HepG2 (cell line): ENCODE results near the gene MITF. TPM values are rescaled to one million over a fixed set of nuclear protein-coding genes. Genes with fewer than 3 reads are reported as not detected.
A peak's percentile ranks its signal among the peaks of the same experiment; 100 is the strongest.

Source experiments
- ATAC-seq: fragments of 200-7000 bp; cut with Tn5 transposase; 3 replicates; pipeline ENCODE4 v1.9.1; 2020; ENCODE audit warnings: mild to moderate bottlenecking, moderate library complexity
- BruUV-seq: library from RNA; stranded (reverse); fragments of 400-500 nt; replicated peaks from 2 replicates; lab custom pipeline; 2021; lab: Mats Ljungman, UMichigan
- CTCF ChIA-PET: fragments of 300-600 bp; formaldehyde crosslinking; extraction: SDS; loops from one replicate; lab custom pipeline; 2021; ENCODE audit warnings: low total read pairs, inconsistent platforms, low intra/inter-chr PET ratio; lab: Yijun Ruan, JAX
- POLR2A ChIA-PET: fragments of 350-600 bp; sonication (Branson Sonifier 250); formaldehyde crosslinking; loops from one replicate; lab custom pipeline; 2020; ENCODE audit warnings: antibody characterized with exemption, inconsistent platforms; lab: Yijun Ruan, JAX
- DNase-seq: peaks from one replicate; pipeline ENCODE4 v3.0.0-alpha.2; 2015; ENCODE audit warnings: low spot score
- FAIRE-seq: peaks from 3 replicates; lab custom pipeline; 2011; peaks lifted over from hg19 to GRCh38; lab: Jason Lieb, UNC
- H2AFZ ChIP-seq: one replicate; pipeline ENCODE4 v1.6.1; 2011; ENCODE audit warnings: low read length, inconsistent platforms
- H3K27ac ChIP-seq: fragments of 300-600 bp; 3 replicates; pipeline ENCODE4 v1.8.0; 2011; ENCODE audit warnings: mixed run types, mild to moderate bottlenecking, mixed read lengths, low read length, inconsistent platforms; ENCODE audit not compliant: insufficient read depth; ENCODE audit errors: extremely low read length
- H3K27me3 ChIP-seq, 2 experiments: fragments of 200-600 bp in 1 of 2; 2 replicates in 1 of 2; 3 replicates in 1 of 2; pipeline versions ENCODE4 v1.6.0 to v1.8.0; 2011; ENCODE audit warnings: low read length in 2 of 2, mild to moderate bottlenecking in 2 of 2, moderate library complexity in 2 of 2, inconsistent platforms in 1 of 2; ENCODE audit not compliant: insufficient read depth in 2 of 2, control insufficient read depth in 1 of 2
- H3K36me3 ChIP-seq, 2 experiments: fragments of 200-600 bp in 1 of 2; replicated peaks in 1 of 2; 2 replicates in 1 of 2; 3 replicates in 1 of 2; pipeline versions ENCODE4 v1.5.1 to v1.8.0; 2011; ENCODE audit warnings: low read length in 2 of 2, inconsistent platforms in 1 of 2; ENCODE audit not compliant: insufficient read depth in 2 of 2, control insufficient read depth in 1 of 2
- H3K4me1 ChIP-seq: 2 replicates; pipeline ENCODE4 v1.5.1; 2012; ENCODE audit warnings: low read length, inconsistent platforms; ENCODE audit not compliant: insufficient read depth
- H3K4me2 ChIP-seq: 2 replicates; pipeline ENCODE4 v1.6.0; 2011; ENCODE audit warnings: low read depth, low read length, inconsistent platforms
- H3K4me3 ChIP-seq, 3 experiments: fragments of 200-600 bp in 1 of 3; sonication (generic), shearing (Covaris generic) in 1 of 3; replicated peaks in 1 of 3; 2 replicates each; pipeline ENCODE4 v1.5.1; 2011 to 2016; ENCODE audit warnings: low read length in 3 of 3, inconsistent platforms in 2 of 3, low read depth in 2 of 3, mild to moderate bottlenecking in 2 of 3, control low read depth in 1 of 3, mixed read lengths in 1 of 3; ENCODE audit not compliant: insufficient read depth in 1 of 3
- H3K79me2 ChIP-seq: one replicate; pipeline ENCODE4 v1.6.1; 2011; ENCODE audit warnings: low read length, inconsistent platforms; ENCODE audit not compliant: insufficient read depth
- H3K9ac ChIP-seq: 2 replicates; pipeline ENCODE4 v1.6.0; 2011; ENCODE audit warnings: mild to moderate bottlenecking, low read depth, low read length, inconsistent platforms; ENCODE audit not compliant: insufficient read depth
- H3K9me3 ChIP-seq: 2 replicates; pipeline ENCODE4 v1.5.1; 2012; ENCODE audit warnings: mild to moderate bottlenecking, low read length
- H4K20me1 ChIP-seq: 2 replicates; pipeline ENCODE4 v1.6.0; 2011; ENCODE audit warnings: inconsistent platforms, mild to moderate bottlenecking, low read length, moderate library complexity; ENCODE audit not compliant: insufficient read depth
- CBX2 ChIP-seq, 2 experiments: fragments of 200-600 bp in 1 of 2; sonication (generic); formaldehyde crosslinking in 1 of 2; IDR thresholded peaks; 2 replicates each; pipeline versions ENCODE4 v1.7.0 to v1.8.1; 2018 to 2022; ENCODE audit warnings: low read depth in 2 of 2, low read length in 1 of 2, mild to moderate bottlenecking in 1 of 2, missing genetic modification reagents in 1 of 2
- HDAC2 ChIP-seq: sonication (generic); formaldehyde crosslinking; IDR thresholded peaks from 2 replicates; pipeline ENCODE4 v1.4.0; 2020; ENCODE audit warnings: missing genetic modification reagents
- MAFF ChIP-seq: IDR thresholded peaks from 2 replicates; pipeline ENCODE4 v1.6.1; 2011; ENCODE audit warnings: low read depth, low read length, improper control_type of control experiment
- MAFK ChIP-seq, 2 experiments: IDR thresholded peaks in 1 of 2; conservative IDR thresholded peaks in 1 of 2; 2 replicates each; pipeline ENCODE4 v1.6.1; 2011; ENCODE audit warnings: improper control_type of control experiment in 2 of 2, low read length in 2 of 2
- SMAD9 ChIP-seq: sonication (generic); formaldehyde crosslinking; IDR thresholded peaks from 2 replicates; pipeline ENCODE4 v1.5.1; 2020; ENCODE audit warnings: mild to moderate bottlenecking, missing genetic modification reagents
- SMARCE1 ChIP-seq: fragments of 450-650 bp; IDR thresholded peaks from 2 replicates; pipeline ENCODE4 v1.6.1; 2017; ENCODE audit warnings: borderline replicate concordance
- SNRNP70 ChIP-seq: fragments of 200-400 bp; formaldehyde crosslinking; IDR thresholded peaks from 2 replicates; pipeline ENCODE4 v1.6.1; 2017; ENCODE audit warnings: mild to moderate bottlenecking, low read depth, low read length, moderate library complexity
- SRSF1 ChIP-seq: fragments of 200-400 bp; formaldehyde crosslinking; optimal IDR thresholded peaks from 2 replicates; pipeline ENCODE3; 2017; ENCODE audit warnings: mild to moderate bottlenecking, low read depth, low read length, moderate library complexity
- SRSF4 ChIP-seq: fragments of 200-400 bp; formaldehyde crosslinking; IDR thresholded peaks from one replicate; pipeline ENCODE4 v1.6.1; 2018; ENCODE audit warnings: mild to moderate bottlenecking, low read depth, low read length, moderate library complexity; ENCODE audit not compliant: poor library complexity, severe bottlenecking
- WIZ ChIP-seq: sonication (generic); formaldehyde crosslinking; IDR thresholded peaks from 2 replicates; pipeline ENCODE4 v1.5.1; 2020; ENCODE audit warnings: mild to moderate bottlenecking, missing genetic modification reagents
- ZFP1 ChIP-seq: IDR thresholded peaks from 2 replicates; pipeline ENCODE4 v1.6.1; 2016
- ZFP41 ChIP-seq: sonication (generic); formaldehyde crosslinking; IDR thresholded peaks from 2 replicates; pipeline ENCODE4 v1.4.0; 2020; ENCODE audit warnings: mild to moderate bottlenecking, missing genetic modification reagents, borderline replicate concordance
- ZFP90 ChIP-seq: sonication (generic); formaldehyde crosslinking; IDR thresholded peaks from 2 replicates; pipeline ENCODE4 v1.8.0; 2022; ENCODE audit warnings: missing genetic modification reagents, mild to moderate bottlenecking, inconsistent platforms, borderline replicate concordance
- ZNF207 ChIP-seq: fragments of 450-650 bp; IDR thresholded peaks from 2 replicates; pipeline ENCODE4 v1.6.1; 2016; ENCODE audit warnings: antibody characterized with exemption, borderline replicate concordance
- ZNF276 ChIP-seq: sonication (generic); formaldehyde crosslinking; IDR thresholded peaks from 2 replicates; pipeline ENCODE4 v1.4.0; 2020; ENCODE audit warnings: mild to moderate bottlenecking, low read depth, missing genetic modification reagents
- ZNF605 ChIP-seq: sonication (generic); formaldehyde crosslinking; IDR thresholded peaks from 2 replicates; pipeline ENCODE4 v1.8.0; 2022; ENCODE audit warnings: mild to moderate bottlenecking, missing genetic modification reagents
- WGBS: methylation state at CpG from one replicate; pipeline ENCODE4 v1.1.6; 2017; ENCODE audit warnings: low lambda C conversion rate; 5-methylcytosine and 5-hydroxymethylcytosine counted together
- in situ Hi-C: cut with HindIII; loops from 2 replicates; pipeline ENCODE4 v1.10.0; 2017; ENCODE audit warnings: low pct_unique_long_range_greater_than_20kb; ENCODE audit not compliant: extremely low pct_ligation_motif_present
- intact Hi-C: fragments of 100-400 bp; cut with micrococcal nuclease; formaldehyde crosslinking; loops from one replicate; pipeline ENCODE4 v1.10.0; 2022; ENCODE audit not compliant: unreplicated experiment
- polyA plus RNA-seq, 8 experiments: library from polyadenylated mRNA; depleted of rRNA in 3 of 8; stranded (reverse) in 7 of 8; unstranded in 1 of 8; fragments of >200 nt; fragmentation: Illumina TruSeq in 4 of 8; extraction: Trizol in 4 of 8; gene quantifications; 2 replicates each; pipeline versions ENCODE4 v1.2.1 to v1.2.3, GENCODE V29; 2011 to 2016; ENCODE audit warnings: low read depth in 4 of 8, missing spikeins in 1 of 8, mixed read lengths in 1 of 8; ENCODE audit not compliant: insufficient read depth in 1 of 8
- total RNA-seq, 5 experiments: library from RNA; depleted of rRNA; stranded (reverse); fragments of >200 nt; fragmentation: Illumina TruSeq; extraction: Trizol; gene quantifications; 2 replicates each; pipeline ENCODE4 v1.2.3, GENCODE V29; 2016; ENCODE audit warnings: low read depth in 1 of 5

The MITF gene
- total and polyA plus RNA-seq, 2 of the 13 experiments (the other 11 are each of a cell fraction or from before 2014, with no cell fraction given) = 0.12 to 0.38 TPM

GRCh38 chr3:69967156-69967555 is 227.9 kb downstream of the MITF start (continued):
- TF ChIP-seq SMARCE1 (no peak), SRSF4 (no peak), SMAD9 (CRISPR knock-in tag) (no peak)

GRCh38 chr3:69970827-69971226 is 231.6 kb downstream of the MITF start:
- intact Hi-C loops (no loop called here), in situ Hi-C loops (no loop called here)
- whole genome bisulfite sequencing = 54% methylated on average over 5 of the region's 5 CpGs
- H2AFZ ChIP-seq = no peak overlapping the region
- no peaks in the 10 kb centered on the region for H3K9me3 ChIP-seq
- FAIRE-seq (no peak), ATAC-seq (no peak), DNase-seq (no peak)
- H3K4me3 ChIP-seq = no peak overlapping the region
- no peak overlapping the region for H3K27ac ChIP-seq
- H4K20me1 ChIP-seq = no peaks in the 10 kb centered on the region
- CTCF ChIA-PET = no interaction called here
- H3K9ac ChIP-seq = no peak overlapping the region
- no peak overlapping the region for H3K4me2 ChIP-seq
- BruUV-seq = no TSS peak
- no peaks in the 10 kb centered on the region for H3K36me3 ChIP-seq
- TF ChIP-seq ZNF207 (no peak), ZFP41 (no peak), MAFK (conservative IDR thresholded peaks at IDR 0.05 in 1 of 2, IDR thresholded peaks at IDR 0.05 in 1 of 2; ENCODE audit: low read length in 2 of 2) (peak; percentile 42 to 58; a peak in 2 of 4 replicates), ZNF276 (CRISPR knock-in tag) (no peak), ZFP1 (no peak), WIZ (CRISPR knock-in tag) (no peak), SNRNP70 (no peak), ZFP90 (no peak), MAFF (peak; percentile 25; the same call in 1 of the 2 replicates), CBX2 (IDR thresholded peaks at IDR 0.05; ENCODE audit: low read depth, low read length) (no peak), CBX2 (CRISPR knock-in tag; IDR thresholded peaks at IDR 0.05; ENCODE audit: low read depth) (no peak), ZNF605 (CRISPR knock-in tag) (no peak), SRSF1 (no peak), HDAC2 (CRISPR knock-in tag) (no peak)
- POLR2A ChIA-PET = no interaction called here
- no peaks in the 10 kb centered on the region for H3K79me2 ChIP-seq
- H3K4me1 ChIP-seq = no peaks in the 10 kb centered on the region
- H3K27me3 ChIP-seq = no peaks in the 10 kb centered on the region
